RKO (cell line): Measurements from ENCODE around the gene STYXL1.
"Not testable (repeated sequence)": the region's sequence is repeated elsewhere in the genome, so short reads cannot be mapped to it uniquely, and the experiment has no call there.

ENCODE experiments used
- DNase-seq: peaks from one replicate; pipeline ENCODE4 v3.0.0-alpha.2; 2016; ENCODE audit warnings: low spot score

STYXL1 gene

GRCh38 chr7:76065016-76065612 is 17.3 kb upstream of the STYXL1 start:
- DNase-seq: no peak

DNA sequence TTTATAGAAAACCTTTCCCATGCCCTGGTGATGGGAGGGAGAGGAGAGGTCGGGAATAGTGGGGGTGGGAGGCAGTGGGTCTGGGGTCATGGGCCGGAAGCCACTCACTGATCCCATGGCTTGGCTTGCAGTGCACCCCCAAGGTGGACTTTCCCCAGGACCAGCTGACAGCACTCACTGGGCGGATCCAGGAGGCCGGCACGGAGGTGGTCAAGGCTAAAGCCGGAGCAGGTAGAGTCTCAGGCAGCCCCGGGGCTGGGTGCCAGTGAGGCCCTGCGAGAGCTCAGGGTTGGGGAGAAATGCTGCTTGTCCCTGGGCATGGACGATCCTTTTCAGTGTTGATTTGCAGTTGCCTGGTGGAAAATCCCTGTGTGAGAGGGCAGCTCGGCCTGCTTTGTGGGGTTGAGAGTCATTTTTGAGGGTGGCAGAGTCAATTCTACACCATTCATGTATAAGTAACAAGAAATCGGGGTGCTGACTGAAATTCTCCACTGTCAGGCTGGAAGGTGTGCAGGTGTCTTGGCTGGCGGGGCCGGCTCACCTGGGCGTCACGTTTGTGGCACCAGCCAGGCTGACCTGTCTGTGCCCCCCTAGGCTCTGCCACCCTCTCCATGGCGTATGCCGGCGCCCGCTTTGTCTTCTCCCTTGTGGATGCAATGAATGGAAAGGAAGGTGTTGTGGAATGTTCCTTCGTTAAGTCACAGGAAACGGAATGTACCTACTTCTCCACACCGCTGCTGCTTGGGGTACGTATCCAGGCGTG is 16.6 kb upstream of the STYXL1 start:
- no peak for DNase-seq

DNA sequence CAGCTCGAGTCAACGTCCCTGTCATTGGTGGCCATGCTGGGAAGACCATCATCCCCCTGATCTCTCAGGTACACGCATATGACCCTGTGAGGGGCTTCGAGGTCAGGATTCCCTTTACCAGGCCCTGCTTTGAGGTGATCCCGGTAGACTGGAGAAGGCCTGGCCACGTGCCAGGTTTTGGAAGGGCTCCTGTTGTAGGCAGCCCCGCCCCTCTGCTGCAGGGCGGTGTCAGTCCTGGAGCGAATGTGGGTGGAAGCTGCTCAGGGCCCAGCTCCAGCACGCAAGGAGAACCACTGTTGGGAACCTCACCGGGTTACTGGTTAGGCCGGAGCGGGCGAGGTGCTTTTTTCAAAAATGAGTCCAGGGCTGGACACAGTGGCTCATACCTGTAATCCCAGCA is 15.7 kb upstream of the STYXL1 start:
- no peak for DNase-seq

DNA sequence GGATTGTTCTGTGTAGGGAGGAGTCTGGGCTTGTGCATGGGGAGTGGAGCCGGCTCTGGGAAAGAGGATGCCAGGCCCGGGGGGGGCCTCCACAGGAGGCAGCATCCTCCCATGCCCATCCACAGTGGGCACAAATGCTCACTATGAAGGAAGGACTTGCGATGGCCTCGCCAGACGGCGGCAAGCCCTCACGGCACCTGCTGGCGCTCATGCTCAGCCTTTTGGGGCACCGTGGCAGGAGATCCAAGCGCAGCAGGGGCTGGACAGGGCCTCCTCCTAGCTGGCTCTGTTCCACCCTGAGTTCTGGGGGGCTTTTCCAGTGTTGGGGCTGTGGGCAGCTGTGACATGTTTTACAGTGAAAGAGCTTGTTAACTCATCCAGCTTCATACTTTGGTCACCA is 15.3 kb upstream of the STYXL1 start:
- no peak for DNase-seq

GRCh38 chr7:76062254-76062653 is 14.5 kb upstream of the STYXL1 start:
- no peak for DNase-seq

- no peak for DNase-seq
These were observed 13.0 kb upstream of the STYXL1 start for GRCh38 chr7:76060842-76061241.

DNA sequence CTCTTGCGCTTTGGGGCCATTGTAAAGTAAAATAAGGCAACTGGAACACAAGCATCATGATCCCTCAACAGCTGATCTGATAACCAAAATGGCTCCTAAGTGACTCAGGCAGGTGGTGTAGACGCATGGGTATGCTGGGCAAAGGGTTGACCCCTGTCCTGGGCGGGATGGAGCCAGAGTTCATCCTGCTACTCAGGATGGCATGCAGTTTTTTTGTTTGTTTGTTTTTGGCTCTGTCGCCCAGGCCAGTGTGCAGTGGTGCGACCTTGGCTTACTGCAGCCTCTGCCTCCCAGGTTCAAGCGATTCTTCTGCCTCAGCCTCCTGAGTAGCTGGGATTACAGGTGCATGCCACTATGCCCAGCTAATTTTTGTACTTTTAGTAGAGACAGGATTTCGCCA is 10.9 kb upstream of the STYXL1 start:
- not testable (repeated sequence) for DNase-seq

GRCh38 chr7:76057813-76058145 is 10.0 kb upstream of the STYXL1 start:
- DNase-seq: no peak

DNA sequence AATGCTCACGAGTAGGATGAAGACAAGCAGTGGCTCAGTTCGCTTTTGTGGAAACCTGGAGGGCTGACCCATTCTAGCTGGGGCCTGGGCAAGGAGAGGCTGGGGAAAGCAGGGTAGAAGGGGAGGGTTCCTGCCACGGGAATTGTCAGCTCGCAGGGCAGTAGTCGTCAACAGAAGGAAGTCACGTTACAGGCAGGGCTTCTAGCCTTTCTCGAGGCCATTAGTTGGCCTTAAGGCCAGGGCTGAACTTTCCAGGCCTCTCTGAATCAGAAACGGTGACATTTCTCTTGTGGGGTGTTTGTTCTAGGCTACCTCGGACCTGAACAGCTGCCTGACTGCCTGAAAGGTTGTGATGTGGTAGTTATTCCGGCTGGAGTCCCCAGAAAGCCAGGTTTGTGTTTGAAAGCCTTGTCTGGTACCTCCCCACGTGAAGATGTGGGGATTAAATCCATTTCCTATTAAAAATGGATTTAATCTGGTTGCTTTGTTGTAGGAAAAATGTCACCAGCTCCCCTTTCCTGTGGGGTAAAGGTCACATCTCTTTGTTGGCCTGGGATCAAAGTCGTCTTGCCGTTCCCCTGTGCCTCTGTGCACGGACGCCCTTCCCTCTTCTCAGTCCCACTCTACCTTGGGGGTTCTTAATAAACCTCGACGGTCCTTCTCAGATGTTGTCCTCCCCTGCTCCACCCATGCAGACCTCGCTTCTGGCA is 9.5 kb upstream of the STYXL1 start:
- DNase-seq: no peak

- DNase-seq: no peak
These were observed 8.4 kb upstream of the STYXL1 start for GRCh38 chr7:76056241-76056640.

DNA sequence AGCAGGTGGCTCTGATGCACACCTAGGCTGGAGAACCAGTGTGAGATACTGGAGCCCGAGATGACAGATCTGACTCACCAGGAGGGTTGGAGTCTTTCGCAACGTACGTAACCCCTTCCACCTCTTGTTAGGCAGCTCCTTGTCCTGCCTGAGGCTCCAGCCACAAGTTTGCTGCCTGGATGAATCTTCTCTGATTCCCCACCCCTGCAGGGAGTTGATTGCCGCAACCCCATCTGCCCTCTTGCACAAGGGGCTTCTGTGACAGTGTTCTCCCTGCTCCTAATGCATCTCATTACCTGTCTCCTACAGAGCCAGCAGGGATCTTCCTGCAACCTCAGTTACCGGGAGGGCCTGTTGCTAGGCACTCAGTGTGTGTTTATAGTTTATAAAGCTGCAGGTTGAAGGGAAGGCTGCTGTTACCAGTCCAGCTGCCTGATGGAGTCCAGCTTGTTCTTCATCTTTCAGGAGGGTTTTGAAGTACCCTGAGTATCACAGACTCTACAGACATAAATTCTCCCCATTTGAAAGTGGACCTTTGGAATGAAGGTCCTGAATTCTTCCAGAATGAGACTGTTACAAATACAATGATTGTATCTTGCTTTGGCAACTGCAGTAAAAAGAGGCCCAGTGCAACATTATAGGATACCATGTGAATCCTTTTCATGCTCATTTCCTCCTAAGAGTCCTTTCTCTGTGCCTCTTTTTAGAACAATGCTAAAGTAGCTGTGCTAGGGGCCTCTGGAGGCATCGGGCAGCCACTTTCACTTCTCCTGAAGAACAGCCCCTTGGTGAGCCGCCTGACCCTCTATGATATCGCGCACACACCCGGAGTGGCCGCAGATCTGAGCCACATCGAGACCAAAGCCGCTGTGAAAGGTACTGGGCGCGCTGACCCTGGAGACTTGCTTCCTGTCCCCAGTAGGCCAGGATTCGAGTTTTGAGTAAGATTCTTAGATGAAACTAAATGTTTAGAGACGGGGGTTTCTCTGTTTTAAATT is 6.6 kb upstream of the STYXL1 start:
- no peak for DNase-seq

DNA sequence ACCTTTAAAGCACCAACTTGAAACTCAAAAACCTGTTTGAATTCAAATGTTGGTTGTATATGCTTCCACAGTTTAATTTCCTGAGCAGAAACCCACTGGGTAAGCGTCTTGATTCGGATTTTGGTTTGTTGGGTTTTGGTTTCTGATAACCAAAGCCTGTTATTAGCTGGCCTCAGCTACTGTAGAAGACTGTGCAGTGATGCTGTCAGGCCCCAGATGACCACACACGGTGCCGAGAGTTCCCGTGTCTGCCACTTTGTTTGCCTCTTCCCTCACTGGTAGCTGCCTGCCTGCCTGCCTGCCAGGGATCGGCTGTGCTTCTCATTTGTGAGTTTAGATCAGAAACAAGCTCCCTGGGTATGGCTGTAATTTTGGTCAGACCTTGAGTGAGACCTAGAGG is 5.7 kb upstream of the STYXL1 start:
- no peak for DNase-seq

DNA sequence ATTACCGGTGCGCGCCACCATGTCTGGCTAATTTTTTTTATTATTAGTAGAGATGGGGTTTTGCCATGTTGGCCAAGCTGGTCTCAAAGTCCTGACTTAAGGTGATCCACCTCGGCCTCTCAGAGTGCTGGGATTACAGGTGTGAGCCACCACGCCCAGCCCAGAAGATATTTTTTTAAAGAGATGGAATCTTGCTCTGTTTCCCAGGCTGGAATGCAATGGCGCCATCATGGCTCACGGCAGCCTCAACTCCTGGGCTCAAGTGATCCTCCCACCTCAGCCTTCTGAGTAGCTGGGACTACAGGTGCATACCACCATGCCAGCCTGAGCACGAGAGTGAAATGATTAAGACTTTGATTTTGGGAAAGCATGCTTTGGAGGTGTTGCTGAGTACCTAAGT is 4.9 kb upstream of the STYXL1 start:
- DNase-seq: not testable (repeated sequence)

DNA sequence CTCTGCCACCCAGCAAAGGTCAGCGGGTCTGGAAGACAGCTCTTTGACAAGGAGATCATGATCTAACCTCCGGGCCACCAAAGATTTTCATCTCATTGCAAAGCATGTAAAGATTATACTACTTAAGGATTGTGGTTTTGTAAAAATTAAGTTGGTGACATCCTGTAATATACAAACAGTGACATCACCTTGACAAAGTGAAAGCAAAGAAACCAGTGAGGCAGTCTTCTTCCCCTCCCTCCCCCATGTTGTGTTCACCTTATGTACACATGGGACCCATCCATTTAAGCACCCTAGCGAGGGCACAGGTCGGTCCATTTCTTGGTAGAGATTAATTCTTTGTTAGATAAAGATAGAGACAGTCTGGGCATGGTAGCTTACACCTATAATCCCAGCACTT is 4.0 kb upstream of the STYXL1 start:
- DNase-seq: no peak

GRCh38 chr7:76050545-76050944 is 2.7 kb upstream of the STYXL1 start:
- no peak for DNase-seq

DNA sequence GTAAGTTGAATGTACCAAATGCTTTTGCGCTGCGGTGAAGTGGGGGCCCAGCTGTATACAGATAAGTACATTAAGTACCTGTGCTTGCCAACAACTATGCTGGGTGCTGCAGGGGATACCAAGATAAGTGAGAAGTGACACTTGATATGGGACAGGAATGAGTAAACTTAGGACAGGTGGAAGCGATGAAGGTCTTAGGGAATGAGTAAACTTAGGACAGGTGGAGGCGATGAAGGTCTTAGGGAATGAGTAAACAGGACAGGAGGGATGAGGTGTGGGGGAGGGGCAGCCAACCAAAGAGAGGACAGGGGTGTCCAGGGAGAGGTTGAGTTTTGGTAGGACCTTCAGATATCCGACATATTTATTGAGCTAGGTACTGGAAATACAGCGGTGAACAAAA is 1.5 kb upstream of the STYXL1 start:
- DNase-seq: no peak

DNA sequence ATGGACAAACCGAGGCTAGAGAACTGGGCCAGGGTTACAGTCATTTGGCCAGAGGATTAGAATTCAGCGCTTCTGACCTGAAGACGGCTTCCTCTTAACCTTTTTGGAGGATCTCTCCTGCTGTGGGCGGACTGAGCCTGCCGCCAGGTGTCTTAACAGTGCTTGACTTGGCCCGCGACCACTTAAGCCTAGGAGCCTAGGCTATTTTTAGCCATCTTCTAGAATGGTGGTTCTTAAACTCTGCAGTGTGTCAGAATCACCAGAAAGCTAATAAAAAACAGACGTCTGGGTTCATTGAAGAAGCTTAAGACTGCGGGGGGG is 828 bp upstream of the STYXL1 start:
- no peak for DNase-seq

DNA sequence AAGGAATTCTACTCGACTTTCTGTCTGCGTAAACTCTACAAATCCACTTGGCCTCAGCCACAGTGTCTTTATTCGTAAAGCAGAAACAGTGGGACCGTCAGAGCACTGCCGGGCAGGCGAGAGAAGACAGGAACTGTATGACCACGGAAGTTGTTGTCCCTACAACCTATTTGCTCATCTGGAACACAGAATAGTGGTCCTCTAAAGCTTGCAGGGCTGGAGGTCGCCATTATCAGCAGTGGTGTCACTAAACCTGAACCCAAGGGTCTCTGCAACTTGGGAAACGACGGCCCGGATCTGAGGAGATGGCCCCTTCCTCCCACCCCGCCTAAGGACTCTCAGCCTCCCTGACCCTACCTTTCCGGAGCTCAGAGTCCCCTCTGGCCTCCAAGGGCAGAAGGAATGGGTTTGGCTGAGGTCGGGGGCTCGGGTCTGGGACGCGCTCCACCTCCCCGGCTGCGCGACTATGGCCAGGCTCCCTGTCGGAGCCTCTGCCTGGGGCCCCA is 442 bp downstream of the STYXL1 start:
- peak; percentile 25 for DNase-seq

DNA sequence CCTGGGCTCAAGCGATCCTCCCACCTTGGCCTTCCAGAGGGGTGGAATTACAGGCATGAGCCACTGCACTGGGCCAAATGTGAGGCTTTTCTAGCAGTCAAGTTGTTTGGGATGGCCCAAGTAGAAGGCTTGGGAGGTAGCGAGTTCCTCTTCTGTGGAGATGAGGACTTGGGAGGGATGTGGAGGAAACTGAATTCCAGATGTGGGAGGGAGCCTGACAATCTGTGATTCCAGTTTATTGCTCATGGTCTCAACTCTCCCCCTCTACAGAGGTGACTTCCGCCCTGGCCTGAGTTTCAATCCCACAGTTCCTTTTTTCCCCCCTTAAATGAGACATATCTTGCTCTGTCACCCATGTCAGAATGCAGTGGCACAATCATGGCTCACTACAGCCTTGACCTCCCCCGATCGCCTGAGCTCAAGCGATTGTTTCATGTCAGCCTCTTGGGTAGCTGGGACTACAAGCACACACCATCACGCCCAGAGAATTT is 3.4 kb downstream of the STYXL1 start:
- DNase-seq: no peak

- DNase-seq: no peak
These were observed 7.7 kb downstream of the STYXL1 start for GRCh38 chr7:76040126-76040525.

- no peak for DNase-seq
These were observed 10.5 kb downstream of the STYXL1 start for GRCh38 chr7:76037310-76037709.

DNA sequence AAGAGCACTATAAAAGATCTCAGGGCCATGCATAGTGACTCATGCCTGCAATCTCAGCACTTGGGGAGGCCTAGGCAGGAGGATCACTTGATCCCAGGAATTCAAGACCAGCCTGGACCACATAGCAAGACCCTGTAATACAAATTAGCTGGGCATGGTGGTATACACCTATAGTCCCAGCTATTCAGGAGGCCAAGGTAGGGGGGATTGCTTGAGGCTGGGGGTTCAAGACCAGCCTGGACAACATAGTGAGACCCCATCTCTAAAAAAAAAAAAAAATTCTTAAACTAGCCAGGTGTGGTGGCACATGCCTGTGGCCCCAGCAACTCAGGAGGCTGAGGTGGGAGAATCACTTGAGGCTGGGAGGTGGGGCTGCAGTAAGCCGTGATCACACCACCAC is 15.8 kb downstream of the STYXL1 start:
- no peak for DNase-seq
